GOT3 (cell line): ENCODE data around the gene ARMCX5.
A peak's percentile ranks its signal among the peaks of the same experiment; 100 is the strongest.

Experiments used
- DNase-seq: peaks from one replicate; lab custom pipeline; 2025; ENCODE audit warnings: mixed read lengths; lab: John Stamatoyannopoulos, UW

Gene ARMCX5

GRCh38 chrX:102599084-102599950 is at the start of gene ARMCX5:
Gene ARMCX5, plus strand, starts transcription at chrX:102599515. Its CDS starts 2,627 bp downstream, at chrX:102602142.
- DNase-seq: peak; percentile 12

GRCh38 chrX:102558607-102559006 is 40.7 kb upstream of the ARMCX5 start:
- DNase-seq: no peak

GRCh38 chrX:102560423-102561068 is 38.8 kb upstream of the ARMCX5 start:
- DNase-seq: no peak

DNA sequence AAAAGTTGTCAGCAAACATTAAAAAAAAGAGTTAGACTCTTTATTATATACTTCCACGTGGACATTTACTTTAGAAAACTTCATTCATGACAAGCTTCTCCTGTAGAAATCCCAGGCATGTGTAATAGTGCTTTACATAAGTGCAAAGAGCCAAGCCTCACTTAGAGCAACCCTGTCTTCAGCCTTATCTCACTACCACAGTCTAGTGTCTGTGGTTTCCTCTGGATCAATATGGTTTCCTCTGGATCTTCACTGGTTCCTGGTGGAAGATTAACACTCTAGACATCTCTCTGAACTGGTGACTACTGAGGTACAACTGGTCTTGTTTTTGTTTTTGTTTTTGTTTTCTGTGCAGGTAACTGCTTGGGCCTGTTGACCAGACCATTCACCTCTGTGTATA is 18.4 kb upstream of the ARMCX5 start:
- DNase-seq: no peak

GRCh38 chrX:102593367-102593766 is 5.9 kb upstream of the ARMCX5 start:
- DNase-seq: no peak

- no peak for DNase-seq
Observed at GRCh38 chrX:102599951-102600579, 750 bp downstream of the ARMCX5 start.

DNA sequence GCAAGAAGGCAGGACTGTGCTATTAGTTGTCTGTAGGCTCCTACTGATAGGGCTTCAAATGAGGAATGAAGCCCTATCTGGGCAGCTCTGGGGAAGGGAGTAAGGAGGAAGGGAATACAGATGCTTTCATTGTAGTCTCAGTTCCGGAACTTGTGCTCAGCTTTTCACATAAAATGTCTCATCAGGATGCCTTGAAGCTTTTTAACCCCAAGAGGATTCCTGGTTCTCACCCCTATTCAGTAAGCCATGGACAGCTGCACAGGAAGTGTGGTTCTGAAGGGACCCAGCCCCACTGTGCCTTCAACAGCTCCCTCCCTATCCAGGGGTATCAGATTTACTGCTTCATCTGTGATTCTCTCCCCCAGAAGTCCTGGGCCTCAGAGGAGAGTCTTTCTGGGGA is 5.0 kb downstream of the ARMCX5 start:
- DNase-seq: no peak

GRCh38 chrX:102606115-102606514 is 6.8 kb downstream of the ARMCX5 start:
- no peak for DNase-seq

DNA sequence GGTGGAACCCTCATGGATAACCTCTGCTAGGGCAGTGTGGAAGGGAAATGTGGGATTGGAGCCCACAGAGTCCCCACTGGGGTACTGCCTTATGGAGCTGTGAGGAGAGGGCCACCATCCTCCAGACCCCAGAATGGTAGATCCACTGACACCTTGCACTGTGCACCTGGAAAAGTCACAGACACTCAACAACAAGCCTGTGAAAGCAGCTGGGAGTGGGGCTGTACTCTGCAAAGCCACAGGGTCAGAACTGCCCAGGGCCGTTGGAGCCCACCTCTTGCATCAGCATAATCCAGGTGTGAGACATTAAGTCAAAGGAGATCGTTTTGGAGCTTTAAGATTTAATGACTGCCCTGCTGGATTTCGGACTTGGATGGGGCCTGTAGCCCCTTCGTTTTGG is 11.6 kb downstream of the ARMCX5 start:
- no peak for DNase-seq

DNA sequence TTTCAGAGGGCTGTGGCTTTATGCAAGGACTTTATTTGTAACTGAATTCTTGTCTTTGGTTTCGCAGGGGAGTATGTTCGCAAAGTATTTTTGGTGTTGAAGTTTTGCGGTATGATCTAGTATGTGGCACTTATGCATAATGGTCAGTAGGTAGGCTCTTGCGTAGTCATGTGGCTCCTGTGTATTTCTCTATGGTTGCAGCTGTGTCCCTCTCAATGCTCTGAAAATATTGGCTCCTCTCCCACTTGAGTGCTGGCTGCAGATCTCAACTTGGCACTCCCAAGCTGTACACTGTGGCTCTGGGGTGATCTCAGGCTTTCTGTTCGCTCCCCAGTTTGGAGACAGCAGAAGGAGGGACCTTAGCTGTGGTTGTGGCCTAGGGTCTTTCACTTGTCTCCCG is 24.8 kb downstream of the ARMCX5 start:
- no peak for DNase-seq

GRCh38 chrX:102627640-102628039 is 28.3 kb downstream of the ARMCX5 start:
- DNase-seq: no peak

DNA sequence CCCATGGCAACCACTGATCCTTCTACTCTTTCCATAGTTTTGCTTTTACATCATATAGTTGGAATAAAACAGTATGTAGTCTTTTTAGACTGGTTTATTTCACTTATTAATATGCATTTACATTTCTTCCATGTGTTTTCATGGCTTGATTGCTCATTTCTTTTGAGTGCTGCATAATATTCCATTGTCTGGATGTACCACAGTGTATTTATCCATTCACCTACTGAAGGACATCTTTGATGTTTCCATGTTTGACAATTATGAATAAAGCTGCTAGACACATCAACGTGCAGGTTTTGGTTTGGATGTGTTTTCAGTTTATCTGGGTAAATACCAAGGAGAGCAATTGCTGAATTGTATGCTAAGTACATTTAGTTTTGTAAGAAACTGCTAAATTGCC is 38.2 kb downstream of the ARMCX5 start:
- no peak for DNase-seq

- DNase-seq: no peak
Observed at GRCh38 chrX:102650903-102651241, 51.6 kb downstream of the ARMCX5 start.

DNA sequence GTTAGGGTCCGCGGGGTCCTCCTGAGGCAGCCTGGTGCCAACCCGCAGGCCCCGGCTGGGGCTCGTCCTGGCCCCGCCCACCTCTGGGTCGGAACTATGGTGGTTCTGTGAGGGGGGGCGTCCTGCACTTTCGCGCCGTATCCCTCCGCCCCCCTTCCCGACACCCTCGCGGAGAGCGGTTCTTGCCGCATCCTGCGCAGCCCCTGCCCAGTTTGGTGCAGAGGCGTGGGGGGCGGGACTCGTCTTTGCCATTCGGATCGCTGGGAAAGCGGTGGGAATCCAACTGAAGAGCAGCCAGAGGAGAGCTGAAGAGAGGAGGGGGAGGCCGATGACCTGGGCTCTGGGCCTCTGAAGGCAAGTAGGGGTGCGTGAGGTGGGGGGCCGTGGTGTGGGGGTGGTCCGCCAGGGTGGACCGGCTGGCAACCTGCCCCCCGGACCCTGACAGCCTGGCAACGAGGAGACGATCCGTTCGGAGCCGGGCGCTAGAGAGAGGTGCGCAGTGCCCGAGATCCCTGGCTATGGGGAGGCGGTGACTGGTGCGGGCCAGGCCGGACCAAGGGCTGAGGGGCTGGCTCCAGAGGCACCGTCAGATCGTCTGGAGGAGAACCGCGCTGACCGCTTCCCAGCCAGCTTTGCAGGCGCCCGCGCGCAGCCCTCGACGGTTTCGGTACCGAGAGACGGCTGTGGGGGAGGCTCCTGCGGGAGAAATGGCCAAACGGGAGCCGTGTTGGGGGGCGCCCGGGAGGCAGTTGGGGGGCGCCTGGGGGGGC is 52.1 kb downstream of the ARMCX5 start, which contains the start of gene GPRASP1:
GPRASP1 (plus strand) TSS at position 242 of the 770 bp plus-strand sequence. CDS start 2,431 bp downstream, outside the sequence.
- DNase-seq: no peak

- DNase-seq: no peak
Observed at GRCh38 chrX:102652031-102652688, 52.8 kb downstream of the ARMCX5 start.
